ENCODE measurements around the gene SKP2. TPM values are rescaled to one million over a fixed set of nuclear protein-coding genes. Genes with fewer than 3 reads are reported as not detected.

Gene SKP2
- total and polyA plus RNA-seq, 10 donors = 4.2 to 23.6 (median 15.2) TPM

- intact Hi-C loops (cut with DNase I; ENCODE audit: low total_unique reads) = no loop called here
- no peak for TF ChIP-seq POLR2A (IDR thresholded peaks at IDR 0.05)
- TF ChIP-seq CTCF (IDR thresholded peaks at IDR 0.05 in 8 of 11, conservative IDR thresholded peaks at IDR 0.05 in 3 of 11) = no peak
- no peak for TF ChIP-seq POLR2AphosphoS5 (IDR thresholded peaks at IDR 0.05)
- no peaks in the 10 kb centered on the region for H3K27me3 ChIP-seq (replicated peaks in 1 of 7)
- H3K36me3 ChIP-seq = peaks cover 0 to 92% (median 28%) of the 10 kb centered on the region in 6 donors
- WGBS, 5 donors = 94 to 97% (median 96%) methylated on average over 1 of the region's 1 CpG
- H3K4me1 ChIP-seq = no peaks in the 10 kb centered on the region
- H3K4me3 ChIP-seq = no peak overlapping the region
- H3K9me3 ChIP-seq = no peaks in the 10 kb centered on the region
- H3K27ac ChIP-seq = no peak overlapping the region
- no peak for DNase-seq
These were observed 66.1 kb downstream of the SKP2 start for GRCh38 chr5:36217988-36218387.

GRCh38 chr5:36222620-36223019, 70.7 kb downstream of the SKP2 start:
- peaks cover 0 to 85% (median 25%) of the 10 kb centered on the region in 6 donors for H3K36me3 ChIP-seq
- no peak for TF ChIP-seq POLR2A (IDR thresholded peaks at IDR 0.05)
- no peak for TF ChIP-seq POLR2AphosphoS5 (IDR thresholded peaks at IDR 0.05)
- TF ChIP-seq CTCF (IDR thresholded peaks at IDR 0.05 in 8 of 11, conservative IDR thresholded peaks at IDR 0.05 in 3 of 11) = no peak

GRCh38 chr5:36227046-36227445, 75.1 kb downstream of the SKP2 start:
- intact Hi-C loops (cut with DNase I; ENCODE audit: low total_unique reads) = no loop called here
- H3K36me3 ChIP-seq = peaks cover 0 to 46% (median 12%) of the 10 kb centered on the region in 6 donors
- no peaks in the 10 kb centered on the region for H3K9me3 ChIP-seq
- H3K27ac ChIP-seq = no peak overlapping the region
- no peak for TF ChIP-seq POLR2AphosphoS5 (IDR thresholded peaks at IDR 0.05)
- no peak for TF ChIP-seq CTCF (IDR thresholded peaks at IDR 0.05 in 8 of 11, conservative IDR thresholded peaks at IDR 0.05 in 3 of 11)
- no peak for TF ChIP-seq POLR2A (IDR thresholded peaks at IDR 0.05)
- H3K27me3 ChIP-seq (replicated peaks in 1 of 7) = no peaks in the 10 kb centered on the region
- no peak overlapping the region for H3K4me3 ChIP-seq
- no peaks in the 10 kb centered on the region for H3K4me1 ChIP-seq
- no peak for DNase-seq

More at GRCh38 chr5:36222620-36223019, 70.7 kb downstream of the SKP2 start:
- Histone ChIP-seq H3K27me3 (replicated peaks in 1 of 7) (no peaks in the 10 kb centered on the region), H3K4me1 (no peaks in the 10 kb centered on the region), H3K4me3 (no peak overlapping the region), H3K9me3 (no peaks in the 10 kb centered on the region), H3K27ac (no peak overlapping the region)
- no peak for DNase-seq
- intact Hi-C loops (cut with DNase I; ENCODE audit: low total_unique reads) = no loop called here
- 94 to 100% (median 97%) methylated on average over 1 of the region's 1 CpG for WGBS, 5 donors

GRCh38 chr5:36228505-36228904, 76.6 kb downstream of the SKP2 start:
- Histone ChIP-seq H3K4me1 (no peaks in the 10 kb centered on the region), H3K27ac (no peak overlapping the region), H3K9me3 (no peaks in the 10 kb centered on the region), H3K27me3 (replicated peaks in 1 of 7) (no peaks in the 10 kb centered on the region), H3K36me3 (peaks cover 0 to 34% (median 12%) of the 10 kb centered on the region in 6 donors), H3K4me3 (no peak overlapping the region)
- WGBS, 5 donors = 96 to 98% (median 98%) methylated on average over 7 of the region's 7 CpGs
- TF ChIP-seq POLR2A (IDR thresholded peaks at IDR 0.05) = no peak
- TF ChIP-seq POLR2AphosphoS5 (IDR thresholded peaks at IDR 0.05) = no peak
- no peak for TF ChIP-seq CTCF (IDR thresholded peaks at IDR 0.05 in 8 of 11, conservative IDR thresholded peaks at IDR 0.05 in 3 of 11)
- DNase-seq = peak; percentile 47
- intact Hi-C loops (cut with DNase I; ENCODE audit: low total_unique reads) = no loop called here

All from spleen (tissue), 11 donors.